ENCODE data around the gene ULBP3. TPM values are rescaled to one million over a fixed set of nuclear protein-coding genes. Genes with fewer than 3 reads are reported as not detected.

Gene ULBP3
- polyA plus RNA-seq, 1 donor from 2014 or later: 2.2 TPM

GRCh38 chr6:150081702-150082101 is 12.8 kb upstream of the ULBP3 start:
- no peaks in the 10 kb centered on the region for H3F3A ChIP-seq (ENCODE audit: insufficient read depth, low read length, poor library complexity, severe bottlenecking)
- H3K9me2 ChIP-seq (ENCODE audit: insufficient read depth, low read length): no peaks in the 10 kb centered on the region
- H3K36me3 ChIP-seq (ENCODE audit: insufficient read depth, low read length): no peaks in the 10 kb centered on the region
- H2AFZ ChIP-seq (ENCODE audit: low read depth, low read length): no peak overlapping the region
- no peaks in the 10 kb centered on the region for H3K79me2 ChIP-seq (replicated peaks; ENCODE audit: insufficient read depth, low read length)
- H3K4me2 ChIP-seq (ENCODE audit: low read length): no peak overlapping the region
- no peaks in the 10 kb centered on the region for H3K9me3 ChIP-seq (ENCODE audit: low read length)
- no peaks in the 10 kb centered on the region for H3K27me3 ChIP-seq (ENCODE audit: insufficient read depth, low read depth, low read length)
- no peak overlapping the region for H3K4me3 ChIP-seq (ENCODE audit: low read length)
- TF ChIP-seq, protein P1, sequence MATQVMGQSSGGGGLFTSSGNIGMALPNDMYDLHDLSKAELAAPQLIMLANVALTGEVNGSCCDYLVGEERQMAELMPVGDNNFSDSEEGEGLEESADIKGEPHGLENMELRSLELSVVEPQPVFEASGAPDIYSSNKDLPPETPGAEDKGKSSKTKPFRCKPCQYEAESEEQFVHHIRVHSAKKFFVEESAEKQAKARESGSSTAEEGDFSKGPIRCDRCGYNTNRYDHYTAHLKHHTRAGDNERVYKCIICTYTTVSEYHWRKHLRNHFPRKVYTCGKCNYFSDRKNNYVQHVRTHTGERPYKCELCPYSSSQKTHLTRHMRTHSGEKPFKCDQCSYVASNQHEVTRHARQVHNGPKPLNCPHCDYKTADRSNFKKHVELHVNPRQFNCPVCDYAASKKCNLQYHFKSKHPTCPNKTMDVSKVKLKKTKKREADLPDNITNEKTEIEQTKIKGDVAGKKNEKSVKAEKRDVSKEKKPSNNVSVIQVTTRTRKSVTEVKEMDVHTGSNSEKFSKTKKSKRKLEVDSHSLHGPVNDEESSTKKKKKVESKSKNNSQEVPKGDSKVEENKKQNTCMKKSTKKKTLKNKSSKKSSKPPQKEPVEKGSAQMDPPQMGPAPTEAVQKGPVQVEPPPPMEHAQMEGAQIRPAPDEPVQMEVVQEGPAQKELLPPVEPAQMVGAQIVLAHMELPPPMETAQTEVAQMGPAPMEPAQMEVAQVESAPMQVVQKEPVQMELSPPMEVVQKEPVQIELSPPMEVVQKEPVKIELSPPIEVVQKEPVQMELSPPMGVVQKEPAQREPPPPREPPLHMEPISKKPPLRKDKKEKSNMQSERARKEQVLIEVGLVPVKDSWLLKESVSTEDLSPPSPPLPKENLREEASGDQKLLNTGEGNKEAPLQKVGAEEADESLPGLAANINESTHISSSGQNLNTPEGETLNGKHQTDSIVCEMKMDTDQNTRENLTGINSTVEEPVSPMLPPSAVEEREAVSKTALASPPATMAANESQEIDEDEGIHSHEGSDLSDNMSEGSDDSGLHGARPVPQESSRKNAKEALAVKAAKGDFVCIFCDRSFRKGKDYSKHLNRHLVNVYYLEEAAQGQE (IDR thresholded peaks at IDR 0.05; ENCODE audit: borderline replicate concordance): no peak
- TF ChIP-seq POLR2AphosphoS5 (IDR thresholded peaks at IDR 0.05) (no peak), SMC3 (conservative IDR thresholded peaks at IDR 0.05; ENCODE audit: poor library complexity) (no peak), TAF1 (IDR thresholded peaks at IDR 0.05; ENCODE audit: low read depth) (no peak), EZH2 (IDR thresholded peaks at IDR 0.05; ENCODE audit: borderline replicate concordance, insufficient read depth, low read length, poor library complexity, severe bottlenecking) (no peak), EP300 (conservative IDR thresholded peaks at IDR 0.05; ENCODE audit: poor library complexity, severe bottlenecking) (no peak), RAD21 (conservative IDR thresholded peaks at IDR 0.05) (no peak)
- H3K9ac ChIP-seq (ENCODE audit: low read length): no peak overlapping the region
- no peak overlapping the region for H3K27ac ChIP-seq (ENCODE audit: low read length)
- no peaks in the 10 kb centered on the region for H4K20me1 ChIP-seq (ENCODE audit: insufficient read depth)

DNA sequence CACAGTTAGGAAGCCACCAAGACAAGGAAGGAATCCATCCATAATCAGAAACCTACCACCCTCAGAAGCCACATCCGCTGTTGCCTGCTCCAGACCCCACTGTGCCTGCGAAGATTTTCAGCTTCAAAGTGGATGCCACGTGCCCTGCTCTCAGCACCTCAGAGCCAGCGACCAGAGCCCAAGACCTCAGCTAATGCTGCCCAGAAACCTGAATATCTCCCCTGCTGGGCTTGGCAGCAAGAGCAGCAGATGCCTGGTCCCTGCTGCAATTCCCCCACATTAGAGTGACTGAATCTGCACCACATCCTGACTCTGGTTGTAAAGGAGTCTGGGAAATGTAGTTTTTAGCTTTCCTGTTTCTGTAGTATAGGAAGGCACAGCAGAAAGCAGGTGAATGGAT is 10.7 kb upstream of the ULBP3 start:
- Histone ChIP-seq H3F3A (ENCODE audit: insufficient read depth, low read length, poor library complexity, severe bottlenecking) (no peaks in the 10 kb centered on the region), H3K27ac (ENCODE audit: low read length) (no peak overlapping the region), H3K36me3 (ENCODE audit: insufficient read depth, low read length) (no peaks in the 10 kb centered on the region), H3K27me3 (ENCODE audit: insufficient read depth, low read depth, low read length) (no peaks in the 10 kb centered on the region), H3K4me2 (ENCODE audit: low read length) (no peak overlapping the region), H3K9ac (ENCODE audit: low read length) (no peak overlapping the region), H3K79me2 (replicated peaks; ENCODE audit: insufficient read depth, low read length) (no peaks in the 10 kb centered on the region), H3K9me3 (ENCODE audit: low read length) (no peaks in the 10 kb centered on the region), H3K9me2 (ENCODE audit: insufficient read depth, low read length) (no peaks in the 10 kb centered on the region), H4K20me1 (ENCODE audit: insufficient read depth) (no peaks in the 10 kb centered on the region), H3K4me3 (ENCODE audit: low read length) (no peak overlapping the region), H2AFZ (ENCODE audit: low read depth, low read length) (no peak overlapping the region)
- TF ChIP-seq CTCF (IDR thresholded peaks at IDR 0.05; ENCODE audit: poor library complexity, severe bottlenecking) (no peak), EP300 (conservative IDR thresholded peaks at IDR 0.05; ENCODE audit: poor library complexity, severe bottlenecking) (no peak), POLR2AphosphoS5 (IDR thresholded peaks at IDR 0.05) (no peak), TAF1 (IDR thresholded peaks at IDR 0.05; ENCODE audit: low read depth) (no peak)
- TF ChIP-seq, protein P1 (IDR thresholded peaks at IDR 0.05; ENCODE audit: borderline replicate concordance): no peak
